Measurements from ENCODE around the gene CAT.

DNA sequence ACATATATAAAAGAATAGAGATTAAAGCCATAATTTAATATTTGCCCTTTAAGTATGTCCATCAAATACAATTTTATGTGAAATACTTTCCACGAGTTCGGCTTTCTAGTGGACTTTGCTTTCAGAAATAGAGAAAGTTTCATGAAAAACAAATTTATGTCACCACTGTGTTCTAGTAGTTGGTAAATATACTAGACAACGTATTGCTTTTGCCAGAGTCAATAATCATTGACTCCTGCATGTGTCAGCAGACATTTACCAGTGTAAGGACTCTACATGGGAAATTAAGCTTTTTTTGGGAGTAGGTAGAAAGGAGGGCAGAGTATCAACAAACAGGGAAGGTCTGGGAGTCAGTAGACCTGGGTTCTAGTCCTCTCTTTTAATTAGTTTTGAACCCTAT, 32.3 kb upstream of the CAT start:
- TF ChIP-seq POLR2A (IDR thresholded peaks at IDR 0.05; ENCODE audit: low read length) (no peak), GATA1 (IDR thresholded peaks at IDR 0.05; ENCODE audit: low read depth, low read length) (no peak)

Measured in erythroblast (primary cell).